HL-60 (cell line): ENCODE data around the gene MYO1D.

Experiments
- DNase-seq, 2 experiments: peaks; one replicate each; pipeline ENCODE4 v3.0.0-alpha.2; 2010 to 2020; ENCODE audit warnings: low read depth in 1 of 2, low spot score in 1 of 2
- H3K27ac ChIP-seq: fragments of 250-450 bp; sonication (Bioruptor Pico); replicated peaks from 2 replicates; pipeline ENCODE4 v1.5.1; 2020; ENCODE audit warnings: mild to moderate bottlenecking, moderate library complexity
- H3K27me3 ChIP-seq: fragments of 250-450 bp; sonication (Bioruptor Pico); 2 replicates; pipeline ENCODE4 v1.5.1; 2021; ENCODE audit warnings: mild to moderate bottlenecking, moderate library complexity; ENCODE audit not compliant: insufficient read depth, poor library complexity, severe bottlenecking
- H3K4me3 ChIP-seq: replicated peaks from 2 replicates; pipeline ENCODE4 v1.5.1; 2011; ENCODE audit warnings: mild to moderate bottlenecking, control low read depth, low read length; ENCODE audit not compliant: insufficient read depth
- CTCF ChIP-seq: IDR thresholded peaks from one replicate; pipeline ENCODE4 v1.5.1; 2011; ENCODE audit warnings: low read length, control low read depth, inconsistent platforms; ENCODE audit not compliant: insufficient read depth
- GABPA ChIP-seq: IDR thresholded peaks from 2 replicates; pipeline ENCODE4 v1.6.1; 2012; ENCODE audit warnings: low read depth
- POLR2AphosphoS5 ChIP-seq: IDR thresholded peaks from 2 replicates; pipeline ENCODE4 v1.6.1; 2012; ENCODE audit warnings: low read depth
- REST ChIP-seq: IDR thresholded peaks from 2 replicates; pipeline ENCODE4 v1.6.1; 2012; ENCODE audit warnings: low read depth; ENCODE audit not compliant: insufficient replicate concordance
- SPI1 ChIP-seq: IDR thresholded peaks from 2 replicates; pipeline ENCODE4 v1.6.1; 2012; ENCODE audit warnings: low read depth, mild to moderate bottlenecking, borderline replicate concordance

MYO1D gene

GRCh38 chr17:32725697-32726096 is 151.2 kb downstream of the MYO1D start:
- H3K4me3 ChIP-seq, result no peak overlapping the region
- no peak for TF ChIP-seq POLR2AphosphoS5
- no peak for TF ChIP-seq GABPA
- TF ChIP-seq CTCF, result no peak
- no peak for TF ChIP-seq SPI1
- TF ChIP-seq REST, result no peak
- H3K27ac ChIP-seq, result no peak overlapping the region
- no peak for DNase-seq
- no peaks in the 10 kb centered on the region for H3K27me3 ChIP-seq

- Histone ChIP-seq H3K27ac (no peak overlapping the region), H3K27me3 (no peaks in the 10 kb centered on the region), H3K4me3 (no peak overlapping the region)
- TF ChIP-seq SPI1 (no peak), POLR2AphosphoS5 (no peak), CTCF (no peak), REST (no peak), GABPA (no peak)
- DNase-seq, result no peak
Measured at GRCh38 chr17:32723310-32723955, 153.5 kb downstream of the MYO1D start.

- no peaks in the 10 kb centered on the region for H3K27me3 ChIP-seq
- TF ChIP-seq CTCF (no peak), REST (no peak), GABPA (no peak), POLR2AphosphoS5 (no peak), SPI1 (no peak)
- DNase-seq, result no peak
- H3K27ac ChIP-seq, result no peak overlapping the region
- H3K4me3 ChIP-seq, result no peak overlapping the region
Measured at GRCh38 chr17:32722733-32723132, 154.2 kb downstream of the MYO1D start.
